GM12878 (cell line): ENCODE results near the gene SHISA6.

Source experiments
- BHLHE40 ChIP-seq, 2 experiments: fragments of 450-650 bp in 1 of 2; IDR thresholded peaks; 2 replicates each; pipeline ENCODE4 v1.6.1; 2011 to 2017; ENCODE audit warnings: low read depth in 2 of 2, borderline replicate concordance in 1 of 2, improper control_type of control experiment in 1 of 2, low read length in 1 of 2, mild to moderate bottlenecking in 1 of 2
- BRCA1 ChIP-seq: IDR thresholded peaks from 2 replicates; pipeline ENCODE4 v1.6.1; 2011; ENCODE audit warnings: low read depth, low read length, improper control_type of control experiment
- CTCF ChIP-seq, 3 experiments: IDR thresholded peaks in 2 of 3; conservative IDR thresholded peaks in 1 of 3; 2 replicates each; pipeline ENCODE4 v1.5.1; 2011; ENCODE audit warnings: low read depth in 3 of 3, low read length in 3 of 3, mild to moderate bottlenecking in 3 of 3, control low read depth in 2 of 3, moderate library complexity in 2 of 3, inconsistent platforms in 1 of 3, mixed read lengths in 1 of 3; ENCODE audit not compliant: control insufficient read depth in 2 of 3, insufficient read depth in 1 of 3; ENCODE audit errors: extremely low read depth in 1 of 3
- HDGF ChIP-seq: fragments of 450-650 bp; IDR thresholded peaks from 2 replicates; pipeline ENCODE4 v1.6.1; 2016; ENCODE audit warnings: antibody characterized with exemption
- MTA3 ChIP-seq: IDR thresholded peaks from 2 replicates; pipeline ENCODE4 v1.6.1; 2012; ENCODE audit warnings: low read length, inconsistent platforms, borderline replicate concordance
- NR2C2 ChIP-seq: IDR thresholded peaks from 2 replicates; pipeline ENCODE4 v1.6.1; 2011; ENCODE audit warnings: borderline replicate concordance, low read depth; ENCODE audit not compliant: control insufficient read depth, insufficient read length
- POLR2A ChIP-seq: IDR thresholded peaks from 2 replicates; pipeline ENCODE4 v1.6.1; 2011; ENCODE audit warnings: low read depth, mild to moderate bottlenecking, low read length
- POLR2AphosphoS5 ChIP-seq: IDR thresholded peaks from 2 replicates; pipeline ENCODE4 v1.6.1; 2011; ENCODE audit warnings: mild to moderate bottlenecking, low read length, inconsistent platforms
- RBBP5 ChIP-seq: fragments of 200-600 bp; sonication (generic); conservative IDR thresholded peaks from 2 replicates; pipeline ENCODE4 v1.6.1; 2016
- RUNX3 ChIP-seq: IDR thresholded peaks from 2 replicates; pipeline ENCODE4 v1.6.1; 2012; ENCODE audit warnings: low read length, inconsistent platforms
- YY1 ChIP-seq: IDR thresholded peaks from 2 replicates; pipeline ENCODE4 v1.6.1; 2011; ENCODE audit warnings: low read depth, mild to moderate bottlenecking, low read length
- ZBTB11 ChIP-seq: fragments of 450-650 bp; formaldehyde crosslinking; IDR thresholded peaks from 2 replicates; pipeline ENCODE4 v1.5.0; 2022; ENCODE audit warnings: mild to moderate bottlenecking, missing genetic modification characterization

GRCh38 chr17:11244776-11245175 is 3.8 kb downstream of the SHISA6 start:
- TF ChIP-seq RBBP5, result no peak
- TF ChIP-seq MTA3, result no peak
- no peak for TF ChIP-seq CTCF (IDR thresholded peaks at IDR 0.05 in 2 of 3, conservative IDR thresholded peaks at IDR 0.05 in 1 of 3; ENCODE audit: control insufficient read depth in 2 of 3, extremely low read depth in 1 of 3, insufficient read depth in 1 of 3, low read depth in 3 of 3, low read length in 3 of 3)
- no peak for TF ChIP-seq RUNX3
- TF ChIP-seq YY1, result no peak
- no peak for TF ChIP-seq POLR2AphosphoS5
- TF ChIP-seq POLR2A, result no peak
- TF ChIP-seq BHLHE40 (IDR thresholded peaks at IDR 0.05; ENCODE audit: borderline replicate concordance in 1 of 2, low read depth in 2 of 2, low read length in 1 of 2), result no peak
- no peak for TF ChIP-seq ZBTB11 (CRISPR knock-in tag)
- TF ChIP-seq BRCA1, result no peak
- no peak for TF ChIP-seq HDGF
- TF ChIP-seq NR2C2, result no peak
